ENCODE results near the gene C22orf39. TPM values are rescaled to one million over a fixed set of nuclear protein-coding genes. Genes with fewer than 3 reads are reported as not detected.

Gene C22orf39
- total RNA-seq, 1 experiment from 2014 or later: 28.4 TPM

DNA sequence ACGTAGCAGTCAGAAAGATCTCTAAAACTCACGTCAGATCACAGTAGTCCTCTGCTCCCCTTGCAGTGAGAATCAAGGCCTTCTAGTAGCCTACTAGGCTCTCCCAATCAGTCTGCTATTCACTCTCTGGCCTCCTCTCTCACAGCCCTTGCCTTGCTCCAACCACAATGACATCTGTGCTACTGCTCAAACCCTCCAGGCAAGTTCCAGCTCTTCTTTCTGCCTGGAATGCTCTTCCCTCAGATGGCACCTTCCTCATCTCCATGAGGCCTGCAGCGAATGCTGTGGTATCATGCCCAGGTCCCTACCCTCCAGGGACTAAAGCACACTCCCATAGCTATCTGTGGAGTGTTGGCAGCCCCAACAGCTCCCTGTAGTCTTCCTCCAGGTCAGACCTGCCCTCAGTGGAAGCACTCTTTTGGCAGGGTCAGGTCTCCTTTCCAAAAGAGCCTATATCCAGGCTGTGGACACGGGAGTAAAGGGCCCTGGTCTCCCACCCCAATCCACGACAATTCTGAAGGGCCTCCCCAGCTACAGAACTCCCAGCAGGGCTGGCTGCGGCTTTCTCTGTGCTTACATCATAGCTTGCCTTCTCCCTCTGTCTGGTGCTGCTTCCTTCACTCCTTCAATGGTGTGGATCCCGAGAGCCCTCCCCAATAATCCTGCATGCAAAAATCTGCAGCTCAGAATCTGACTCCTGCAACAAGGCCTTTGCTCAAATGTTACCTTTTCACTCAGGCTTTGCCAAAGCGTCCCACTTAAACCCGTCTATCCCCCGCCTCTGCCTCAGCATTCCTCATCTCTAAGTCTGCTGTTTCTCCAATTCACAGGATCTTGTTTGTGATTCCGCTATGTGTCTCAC is 24.8 kb downstream of the C22orf39 start:
- POLR2A ChIA-PET (ENCODE audit: low non-redundant PET): no interaction called here
- BruUV-seq (replicated peaks): no TSS peak
- Histone ChIP-seq H3K36me3 (ENCODE audit: insufficient read depth, low read length, poor library complexity, severe bottlenecking) (peaks cover 3% of the 10 kb centered on the region), H3K4me3 (ENCODE audit: low read depth, low read length, poor library complexity, severe bottlenecking) (no peak overlapping the region), H3K4me1 (ENCODE audit: insufficient read depth, low read length, poor library complexity, severe bottlenecking) (no peaks in the 10 kb centered on the region), H3K27me3 (replicated peaks; ENCODE audit: insufficient read depth, low read depth, low read length, poor library complexity) (no peaks in the 10 kb centered on the region), H3K27ac (ENCODE audit: low read depth, low read length, poor library complexity, severe bottlenecking) (no peak overlapping the region), H3K9me3 (ENCODE audit: low read depth, low read length, poor library complexity, severe bottlenecking) (no peaks in the 10 kb centered on the region)
- no peak for TF ChIP-seq CTCF (conservative IDR thresholded peaks at IDR 0.05; ENCODE audit: low read depth, low read length)
- TF ChIP-seq EZH2 (IDR thresholded peaks at IDR 0.05; ENCODE audit: borderline replicate concordance, low read depth, low read length, poor library complexity, severe bottlenecking): no peak
- no peak for DNase-seq (ENCODE audit: low spot score)
- CTCF ChIA-PET: no interaction called here
- intact Hi-C loops (cut with micrococcal nuclease; ENCODE audit: unreplicated experiment): no loop called here

GRCh38 chr22:19420321-19420720 is 27.2 kb downstream of the C22orf39 start:
- H3K27me3 ChIP-seq (replicated peaks; ENCODE audit: insufficient read depth, low read depth, low read length, poor library complexity): no peaks in the 10 kb centered on the region
- no peaks in the 10 kb centered on the region for H3K9me3 ChIP-seq (ENCODE audit: low read depth, low read length, poor library complexity, severe bottlenecking)
- no peak for TF ChIP-seq EZH2 (IDR thresholded peaks at IDR 0.05; ENCODE audit: borderline replicate concordance, low read depth, low read length, poor library complexity, severe bottlenecking)
- TF ChIP-seq CTCF (conservative IDR thresholded peaks at IDR 0.05; ENCODE audit: low read depth, low read length): no peak
- peaks cover 3% of the 10 kb centered on the region for H3K36me3 ChIP-seq (ENCODE audit: insufficient read depth, low read length, poor library complexity, severe bottlenecking)
- no peak overlapping the region for H3K4me3 ChIP-seq (ENCODE audit: low read depth, low read length, poor library complexity, severe bottlenecking)
- H3K4me1 ChIP-seq (ENCODE audit: insufficient read depth, low read length, poor library complexity, severe bottlenecking): no peaks in the 10 kb centered on the region
- intact Hi-C loops (cut with micrococcal nuclease; ENCODE audit: unreplicated experiment): no loop called here
- H3K27ac ChIP-seq (ENCODE audit: low read depth, low read length, poor library complexity, severe bottlenecking): no peak overlapping the region
- no peak for DNase-seq (ENCODE audit: low spot score)
- BruUV-seq (replicated peaks): no TSS peak
- CTCF ChIA-PET: interaction anchor here (0.7 kb wide), 1 partner anchor 380 kb away, joined by 7 read pairs; no protein-coding TSS in a partner anchor
- POLR2A ChIA-PET (ENCODE audit: low non-redundant PET): interaction anchor here (0.9 kb wide), 1 partner anchor 341 kb away, joined by 12 read pairs; no protein-coding TSS in a partner anchor

DNA sequence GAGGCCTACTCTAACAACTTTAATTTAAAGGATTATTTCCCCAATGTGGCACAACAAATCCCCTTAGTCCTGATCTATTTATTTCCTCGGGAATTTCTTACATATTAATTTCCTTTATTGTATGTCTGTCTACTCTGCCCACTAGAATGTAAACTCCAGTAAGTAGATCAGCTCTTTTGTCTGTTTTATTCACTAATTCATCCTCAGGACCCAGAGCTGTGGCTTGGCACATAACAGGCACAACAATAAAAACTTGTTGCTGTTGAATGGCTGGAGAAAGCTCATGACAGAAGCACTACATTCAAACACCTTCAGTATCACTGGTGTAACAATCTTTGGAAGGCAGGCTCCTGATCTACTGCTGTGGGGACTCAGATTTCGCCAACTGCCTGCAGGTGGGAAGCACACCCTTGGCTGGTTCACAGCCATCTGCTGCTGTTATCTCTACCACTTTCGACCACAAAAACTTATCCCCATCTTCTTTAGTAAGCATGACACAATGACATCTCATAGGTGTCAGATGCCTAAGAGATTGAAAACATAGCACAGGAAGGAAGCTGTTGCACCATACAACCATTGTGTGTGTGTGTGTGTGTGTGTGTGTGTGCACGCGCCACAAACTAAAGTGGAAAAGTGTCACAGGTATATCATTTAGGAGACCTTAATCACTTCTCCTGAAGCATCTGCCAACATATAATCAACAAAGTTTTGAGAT is 27.9 kb downstream of the C22orf39 start:
- H3K9me3 ChIP-seq (ENCODE audit: low read depth, low read length, poor library complexity, severe bottlenecking): no peaks in the 10 kb centered on the region
- H3K4me1 ChIP-seq (ENCODE audit: insufficient read depth, low read length, poor library complexity, severe bottlenecking): no peaks in the 10 kb centered on the region
- intact Hi-C loops (cut with micrococcal nuclease; ENCODE audit: unreplicated experiment): no loop called here
- ChIA-PET CTCF (no interaction called here), POLR2A (ENCODE audit: low non-redundant PET) (no interaction called here)
- H3K27me3 ChIP-seq (replicated peaks; ENCODE audit: insufficient read depth, low read depth, low read length, poor library complexity): no peaks in the 10 kb centered on the region
- no peak for DNase-seq (ENCODE audit: low spot score)
- H3K27ac ChIP-seq (ENCODE audit: low read depth, low read length, poor library complexity, severe bottlenecking): no peak overlapping the region
- peaks cover under 1% of the 10 kb centered on the region for H3K36me3 ChIP-seq (ENCODE audit: insufficient read depth, low read length, poor library complexity, severe bottlenecking)
- H3K4me3 ChIP-seq (ENCODE audit: low read depth, low read length, poor library complexity, severe bottlenecking): no peak overlapping the region
- no TSS peak for BruUV-seq (replicated peaks)
- no peak for TF ChIP-seq CTCF (conservative IDR thresholded peaks at IDR 0.05; ENCODE audit: low read depth, low read length)

All from A673 (cell line).